IMR-90 (cell line): ENCODE data around the gene UCKL1. TPM values are rescaled to one million over a fixed set of nuclear protein-coding genes. Genes with fewer than 3 reads are reported as not detected.

Experiments
- ATAC-seq: fragments of 200-7000 bp; cut with Tn5 transposase; 2 replicates; pipeline ENCODE4 v1.9.1; 2020; ENCODE audit warnings: low read depth, mild to moderate bottlenecking, moderate library complexity
- BruUV-seq: library from RNA; stranded (reverse); fragments of 400-500 nt; replicated peaks from 2 replicates; lab custom pipeline; 2021; lab: Mats Ljungman, UMichigan
- CTCF ChIA-PET: fragments of 300-600 bp; formaldehyde crosslinking; extraction: SDS; loops from one replicate; lab custom pipeline; 2021; ENCODE audit warnings: antibody characterized with exemption; lab: Yijun Ruan, JAX
- POLR2A ChIA-PET: fragments of 300-600 bp; sonication (Branson Sonifier 250); formaldehyde crosslinking; loops from one replicate; lab custom pipeline; 2022; ENCODE audit warnings: antibody characterized with exemption; ENCODE audit not compliant: unreplicated experiment; lab: Charles Lee
- DNase-seq: peaks from one replicate; pipeline ENCODE4 v3.0.0; 2013
- H2AFZ ChIP-seq: replicated peaks from 2 replicates; pipeline ENCODE3; 2013; ENCODE audit warnings: low read length, mild to moderate bottlenecking; ENCODE audit not compliant: poor library complexity
- H2AK5ac ChIP-seq: 2 replicates; pipeline ENCODE4 v1.6.1; 2013; ENCODE audit warnings: low read depth, low read length, inconsistent platforms
- H2AK9ac ChIP-seq: replicated peaks from 2 replicates; pipeline ENCODE3; 2013; ENCODE audit warnings: mild to moderate bottlenecking, low read depth, low read length, moderate library complexity; ENCODE audit not compliant: poor library complexity
- H2BK120ac ChIP-seq: 2 replicates; pipeline ENCODE4 v1.6.1; 2013; ENCODE audit warnings: low read depth, low read length, inconsistent platforms
- H2BK15ac ChIP-seq: 3 replicates; pipeline ENCODE4 v1.6.1; 2013; ENCODE audit warnings: low read depth, low read length, inconsistent platforms
- H2BK20ac ChIP-seq: 2 replicates; pipeline ENCODE4 v1.6.1; 2013; ENCODE audit warnings: low read depth, mild to moderate bottlenecking, inconsistent platforms, low read length, moderate library complexity
- H2BK5ac ChIP-seq: 2 replicates; pipeline ENCODE4 v1.6.1; 2013; ENCODE audit warnings: mild to moderate bottlenecking, low read depth, low read length, inconsistent platforms; ENCODE audit not compliant: poor library complexity, severe bottlenecking
- H3K14ac ChIP-seq: replicated peaks from 2 replicates; pipeline ENCODE4 v1.6.1; 2013; ENCODE audit warnings: low read depth, low read length, inconsistent platforms
- H3K18ac ChIP-seq: 2 replicates; pipeline ENCODE4 v1.6.1; 2013; ENCODE audit warnings: low read depth, low read length, control low read depth
- H3K23ac ChIP-seq: 2 replicates; pipeline ENCODE4 v1.6.1; 2013; ENCODE audit warnings: low read depth, low read length, inconsistent platforms
- H3K27ac ChIP-seq: 2 replicates; pipeline ENCODE4 v1.5.1; 2013; ENCODE audit warnings: mild to moderate bottlenecking, control low read depth, low read length; ENCODE audit not compliant: insufficient read depth
- H3K27me3 ChIP-seq: 2 replicates; pipeline ENCODE4 v1.6.1; 2013; ENCODE audit warnings: low read length; ENCODE audit not compliant: control insufficient read depth, insufficient read depth
- H3K36me3 ChIP-seq: 2 replicates; pipeline ENCODE4 v1.6.1; 2013; ENCODE audit warnings: low read length, mixed read lengths; ENCODE audit not compliant: control insufficient read depth, insufficient read depth
- H3K4ac ChIP-seq: 2 replicates; pipeline ENCODE4 v1.6.1; 2013; ENCODE audit warnings: low read depth, low read length, inconsistent platforms
- H3K4me1 ChIP-seq: 2 replicates; pipeline ENCODE4 v1.6.1; 2013; ENCODE audit warnings: low read length, mixed read lengths; ENCODE audit not compliant: control insufficient read depth, insufficient read depth
- H3K4me2 ChIP-seq: 2 replicates; pipeline ENCODE4 v1.6.1; 2013; ENCODE audit warnings: low read depth, mild to moderate bottlenecking, control low read depth, low read length, moderate library complexity
- H3K4me3 ChIP-seq: 2 replicates; pipeline ENCODE4 v1.5.1; 2013; ENCODE audit warnings: low read depth, mild to moderate bottlenecking, control low read depth, low read length, moderate library complexity; ENCODE audit not compliant: insufficient read depth
- H3K56ac ChIP-seq: 2 replicates; pipeline ENCODE4 v1.6.1; 2013; ENCODE audit warnings: low read length, inconsistent platforms; ENCODE audit not compliant: insufficient read depth; ENCODE audit errors: extremely low read depth
- H3K79me1 ChIP-seq, 2 experiments: 2 replicates each; pipeline ENCODE4 v1.6.1; 2013; ENCODE audit warnings: low read length in 2 of 2, inconsistent platforms in 1 of 2, low read depth in 1 of 2
- H3K9ac ChIP-seq: 2 replicates; pipeline ENCODE4 v1.6.1; 2013; ENCODE audit warnings: low read depth, low read length, control low read depth
- H3K9me1 ChIP-seq: 2 replicates; pipeline ENCODE4 v1.6.1; 2013; ENCODE audit warnings: low read length, inconsistent platforms; ENCODE audit not compliant: insufficient read depth
- H3K9me3 ChIP-seq: 2 replicates; pipeline ENCODE4 v1.6.1; 2013; ENCODE audit warnings: low read length; ENCODE audit not compliant: control insufficient read depth, insufficient read depth
- H4K20me1 ChIP-seq: 2 replicates; pipeline ENCODE4 v1.6.1; 2013; ENCODE audit warnings: low read length, inconsistent platforms; ENCODE audit not compliant: insufficient read depth
- H4K5ac ChIP-seq: 2 replicates; pipeline ENCODE4 v1.6.1; 2013; ENCODE audit warnings: mild to moderate bottlenecking, low read depth, low read length, control low read depth
- H4K8ac ChIP-seq, 2 experiments: 2 replicates each; pipeline ENCODE4 v1.6.1; 2013; ENCODE audit warnings: low read depth in 2 of 2, low read length in 2 of 2, control low read depth in 1 of 2, inconsistent platforms in 1 of 2
- H4K91ac ChIP-seq: 2 replicates; pipeline ENCODE4 v1.6.1; 2013; ENCODE audit warnings: low read depth, low read length, inconsistent platforms; ENCODE audit not compliant: insufficient read depth
- BHLHE40 ChIP-seq: fragments of 150-350 bp; IDR thresholded peaks from 2 replicates; pipeline ENCODE4 v1.6.1; 2016; ENCODE audit warnings: mild to moderate bottlenecking, low read depth, low read length
- CEBPB ChIP-seq: IDR thresholded peaks from 2 replicates; pipeline ENCODE4 v1.6.1; 2012; ENCODE audit warnings: low read depth, low read length, improper control_type of control experiment
- ELK1 ChIP-seq: fragments of 150-350 bp; IDR thresholded peaks from 2 replicates; pipeline ENCODE4 v1.6.1; 2016; ENCODE audit warnings: low read depth, mild to moderate bottlenecking, low read length, moderate library complexity, borderline replicate concordance
- FOS ChIP-seq: fragments of 150-350 bp; IDR thresholded peaks from 2 replicates; pipeline ENCODE4 v1.6.1; 2016; ENCODE audit warnings: low read depth, low read length
- MAFK ChIP-seq: IDR thresholded peaks from 2 replicates; pipeline ENCODE4 v1.6.1; 2012; ENCODE audit warnings: low read depth, low read length, improper control_type of control experiment
- MAZ ChIP-seq: IDR thresholded peaks from 2 replicates; pipeline ENCODE4 v1.6.1; 2012; ENCODE audit warnings: low read depth, mild to moderate bottlenecking, low read length, improper control_type of control experiment, moderate library complexity, borderline replicate concordance
- MXI1 ChIP-seq: IDR thresholded peaks from 2 replicates; pipeline ENCODE4 v1.6.1; 2012; ENCODE audit warnings: low read depth, mild to moderate bottlenecking, low read length, moderate library complexity, borderline replicate concordance
- NFE2L2 ChIP-seq: fragments of 150-350 bp; IDR thresholded peaks from 2 replicates; pipeline ENCODE4 v1.6.1; 2016; ENCODE audit warnings: low read depth, mild to moderate bottlenecking, low read length
- RAD21 ChIP-seq: IDR thresholded peaks from 2 replicates; pipeline ENCODE4 v1.6.1; 2012; ENCODE audit warnings: low read length, improper control_type of control experiment
- RFX5 ChIP-seq: IDR thresholded peaks from 2 replicates; pipeline ENCODE4 v1.8.0; 2012; ENCODE audit warnings: low read depth, mild to moderate bottlenecking, low read length, moderate library complexity
- SMC3 ChIP-seq: fragments of 150-350 bp; IDR thresholded peaks from 2 replicates; pipeline ENCODE4 v1.6.1; 2016; ENCODE audit warnings: low read depth, mild to moderate bottlenecking, antibody characterized with exemption, low read length, moderate library complexity
- USF2 ChIP-seq: fragments of 150-350 bp; IDR thresholded peaks from 2 replicates; pipeline ENCODE4 v1.6.1; 2017; ENCODE audit warnings: mild to moderate bottlenecking, antibody characterized with exemption, low read length, low read depth
- WGBS, 2 experiments: methylation state at CpG; one replicate each; pipeline versions ENCODE4 v1.1.5 to v1.1.7; 2013; ENCODE audit warnings: missing lambda C conversion rate in 2 of 2; ENCODE audit not compliant: insufficient read length in 1 of 2; ENCODE audit errors: extremely low coverage in 2 of 2; 5-methylcytosine and 5-hydroxymethylcytosine counted together
- dilution Hi-C: fragments of 300-500 bp; cut with HindIII; formaldehyde crosslinking; loops from one replicate; pipeline ENCODE4 v1.14.3; 2018; ENCODE audit warnings: low sequenced_read_pairs; ENCODE audit not compliant: unreplicated experiment
- in situ Hi-C: fragments of 300-500 bp; cut with MboI; formaldehyde crosslinking; loops from 3 replicates; pipeline ENCODE4 v1.14.3; 2019; ENCODE audit warnings: low sequenced_read_pairs, inconsistent platforms, mixed read lengths
- intact Hi-C: fragments of 100-400 bp; cut with micrococcal nuclease; formaldehyde crosslinking; loops from 2 replicates; pipeline ENCODE4 v1.10.0; 2022
- polyA plus RNA-seq, 3 experiments: library from polyadenylated mRNA; depleted of rRNA; stranded (reverse); fragments of >200 nt; gene quantifications; 2 replicates each; pipeline ENCODE4 v1.2.3, GENCODE V29; 2012; ENCODE audit warnings: low replicate concordance in 1 of 3
- total RNA-seq: library from RNA; depleted of rRNA; stranded (reverse); fragments of >200 nt; gene quantifications from 2 replicates; pipeline ENCODE4 v1.2.3, GENCODE V29; 2012

The UCKL1 gene
- total and polyA plus RNA-seq, 2 of the 4 experiments (the other 2 are of a cell fraction): 16.7 to 54.7 TPM

GRCh38 chr20:63896264-63897105, 59.7 kb downstream of the UCKL1 start (continued):
- no peak for TF ChIP-seq USF2
- no peak for TF ChIP-seq RFX5

DNA sequence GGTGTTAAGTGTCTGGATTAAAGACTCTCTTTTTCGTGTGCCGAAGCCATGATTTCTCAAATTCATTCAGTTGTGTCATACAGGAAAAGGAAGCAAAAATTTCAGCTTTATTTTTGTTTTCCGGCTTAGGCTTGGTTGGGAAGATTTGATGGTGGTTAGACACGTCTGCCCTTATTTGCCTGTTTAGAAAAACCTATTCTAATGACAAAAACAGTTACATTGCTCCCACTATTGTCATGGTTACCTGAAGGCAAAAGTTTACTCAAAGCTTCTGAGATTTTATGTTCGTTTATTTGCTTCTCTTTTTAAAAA, 60.3 kb downstream of the UCKL1 start:
- no peak overlapping the region for H2BK120ac ChIP-seq
- in situ Hi-C loops: no loop called here
- H4K20me1 ChIP-seq: peaks cover 76% of the 10 kb centered on the region
- peak overlapping the region; percentile 93; the same call in 1 of the 2 replicates for H3K9ac ChIP-seq
- no peak overlapping the region for H3K4ac ChIP-seq
- ChIA-PET POLR2A (interaction anchor here (0.6 kb wide), 1 partner anchor 12 kb away, joined by 3 read pairs; no protein-coding TSS in a partner anchor), CTCF (interaction anchor here (1.0 kb wide), 1 partner anchor 358 kb away, joined by 3 read pairs; no protein-coding TSS in a partner anchor)
- no peak overlapping the region for H4K91ac ChIP-seq
- no peak overlapping the region for H2AK5ac ChIP-seq
- H3K14ac ChIP-seq: peak overlapping the region; percentile 4
- peak overlapping the region; percentile 84 for H3K4me2 ChIP-seq
- no TSS peak for BruUV-seq
- dilution Hi-C loops: no loop called here
- H3K18ac ChIP-seq: peak overlapping the region; percentile 14; the same call in 1 of the 2 replicates
- H3K27ac ChIP-seq: 0 out of 2 replicates have a peak overlapping the region, but pooled peaks have one; percentile 3
- intact Hi-C loops: loop anchor here (2.0 kb wide), 1 partner anchor 161 kb away; no protein-coding TSS in a partner anchor
- no peak overlapping the region for H2AK9ac ChIP-seq
- H3K4me3 ChIP-seq: peak overlapping the region; percentile 86
- H3K36me3 ChIP-seq: peaks cover 25% of the 10 kb centered on the region
- peaks cover 6 to 59% of the 10 kb centered on the region in 2 experiments; a peak in 3 of 4 replicates for H3K79me1 ChIP-seq
- H3K56ac ChIP-seq: peak overlapping the region; percentile 64; the same call in 1 of the 2 replicates
- H2BK15ac ChIP-seq: no peak overlapping the region
- ATAC-seq (no peak), DNase-seq (peak; percentile 20)
- no peak overlapping the region for H4K8ac ChIP-seq
- H2AFZ ChIP-seq: no peak overlapping the region
- H4K5ac ChIP-seq: no peak overlapping the region
- H3K9me3 ChIP-seq: no peaks in the 10 kb centered on the region
- peaks cover 14% of the 10 kb centered on the region for H3K4me1 ChIP-seq
- no peaks in the 10 kb centered on the region for H3K27me3 ChIP-seq
- no peak overlapping the region for H2BK20ac ChIP-seq
- H3K9me1 ChIP-seq: peaks cover 16% of the 10 kb centered on the region
- TF ChIP-seq USF2 (no peak), BHLHE40 (no peak), RFX5 (no peak), MAFK (no peak), RAD21 (no peak), MXI1 (no peak), MAZ (no peak), SMC3 (no peak), CEBPB (no peak), FOS (no peak), ELK1 (no peak), NFE2L2 (no peak)
- no CpG with 5 or more reads among the region's 5 CpGs for WGBS, 2 experiments
- peak overlapping the region; percentile 51 for H2BK5ac ChIP-seq
- H3K23ac ChIP-seq: peak overlapping the region; percentile 73
